Small intestine (tissue), 7 donors: ENCODE measurements around the gene RANBP3L. TPM values are rescaled to one million over a fixed set of nuclear protein-coding genes. Genes with fewer than 3 reads are reported as not detected.

Source experiments
- DNase-seq, 2 donors: peaks; one replicate each; pipeline versions ENCODE4 v3.0.0 to v3.0.0-alpha.2; 2013
- FAIRE-seq: peaks from 2 replicates; lab custom pipeline; 2012; peaks lifted over from hg19 to GRCh38; lab: Jason Lieb, UNC
- H3K27ac ChIP-seq, 3 donors: one replicate each; pipeline ENCODE4 v1.5.1; 2013; ENCODE audit warnings: low read length in 2 of 3, mild to moderate bottlenecking in 2 of 3, control low read depth in 1 of 3, inconsistent platforms in 1 of 3, low read depth in 1 of 3, moderate library complexity in 1 of 3
- H3K27me3 ChIP-seq, 3 donors: one replicate each; pipeline ENCODE4 v1.6.1; 2013; ENCODE audit warnings: low read length in 3 of 3, inconsistent platforms in 1 of 3; ENCODE audit not compliant: control insufficient read depth in 3 of 3, insufficient read depth in 3 of 3
- H3K36me3 ChIP-seq, 3 donors: one replicate each; pipeline ENCODE4 v1.6.1; 2013; ENCODE audit warnings: low read length in 3 of 3, inconsistent platforms in 1 of 3, low read depth in 1 of 3, mild to moderate bottlenecking in 1 of 3, moderate library complexity in 1 of 3; ENCODE audit not compliant: control insufficient read depth in 3 of 3, insufficient read depth in 2 of 3
- H3K4me1 ChIP-seq, 3 donors: one replicate each; pipeline ENCODE4 v1.6.1; 2013; ENCODE audit warnings: low read length in 2 of 3, inconsistent platforms in 1 of 3, low read depth in 1 of 3, mild to moderate bottlenecking in 1 of 3, moderate library complexity in 1 of 3; ENCODE audit not compliant: control insufficient read depth in 3 of 3, insufficient read depth in 2 of 3
- H3K4me3 ChIP-seq, 3 donors: one replicate each; pipeline ENCODE4 v1.5.1; 2013; ENCODE audit warnings: low read length in 3 of 3, control low read depth in 1 of 3, inconsistent platforms in 1 of 3, low read depth in 1 of 3, mild to moderate bottlenecking in 1 of 3, moderate library complexity in 1 of 3
- H3K9me3 ChIP-seq, 2 donors: one replicate each; pipeline ENCODE4 v1.6.1; 2013; ENCODE audit warnings: low read depth in 1 of 2, low read length in 1 of 2; ENCODE audit not compliant: control insufficient read depth in 2 of 2, insufficient read depth in 1 of 2
- WGBS, 3 donors: extraction: QIAGEN DNeasy Blood & Tissue Kit; methylation state at CpG; one replicate each; pipeline ENCODE4 v1.1.7; 2013; 5-methylcytosine and 5-hydroxymethylcytosine counted together
- polyA plus RNA-seq, 4 donors: library from polyadenylated mRNA; stranded (reverse) in 3 of 4; unstranded in 1 of 4; fragments of 200-250 nt in 3 of 4; fragments of 120-200 nt in 1 of 4; gene quantifications; one replicate each; pipeline versions ENCODE4 v1.2.1 to v1.2.3, GENCODE V29; 2013
- donor health status: healthy with polysubstance abuse.
- donor health status: control.
- donor health status: control.
- donor health status: Bipolar disorder and iron deficiency.
- donor health status: healthy.

RANBP3L gene
- polyA plus RNA-seq, 4 donors = 0.25 to 0.31 TPM; not detected in 2

DNA sequence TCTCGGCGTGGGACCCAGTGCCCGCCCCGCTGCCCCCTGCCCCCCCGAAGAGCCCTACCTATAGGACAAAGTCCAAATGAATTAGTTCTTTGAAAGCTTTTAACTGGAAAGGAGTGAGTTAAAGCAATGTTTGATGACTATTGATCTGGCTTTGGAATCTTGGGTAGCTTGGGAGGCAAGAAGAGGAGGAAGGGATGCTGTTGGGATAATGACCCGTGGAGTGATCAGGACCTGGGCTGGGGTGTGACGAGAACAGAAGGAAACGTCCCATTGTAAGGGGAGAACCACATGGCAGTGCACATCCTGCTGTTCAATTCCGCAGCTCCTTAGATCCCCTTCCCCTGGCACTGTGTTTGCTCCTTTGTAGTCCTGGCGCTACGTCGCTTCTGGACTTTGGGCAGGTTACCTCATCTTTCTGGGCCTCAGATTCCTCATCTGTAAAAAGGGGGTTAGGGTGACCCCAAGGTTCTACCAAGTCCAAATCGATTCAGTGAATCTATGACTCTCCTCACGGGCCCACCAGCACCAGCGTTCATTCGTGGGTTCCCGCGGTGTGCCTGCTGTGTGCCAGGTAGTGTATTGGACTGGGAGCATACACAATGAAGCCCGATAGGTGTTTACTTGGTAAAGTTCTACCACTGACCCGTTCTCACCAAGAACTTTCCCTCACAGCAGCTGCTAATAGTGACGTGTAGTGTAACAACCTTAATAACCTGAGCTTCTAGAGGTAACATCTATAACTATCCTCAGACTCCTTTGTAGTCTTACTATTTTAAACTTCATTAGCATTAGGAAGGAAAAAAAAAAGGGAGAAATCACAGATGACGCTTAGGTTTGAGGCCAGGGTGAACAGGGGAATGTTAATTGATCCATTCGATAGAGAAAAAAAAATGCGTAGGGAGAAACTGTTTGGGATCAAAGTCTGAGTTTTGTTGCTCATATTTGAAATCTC is 58.9 kb downstream of the RANBP3L start:
- FAIRE-seq = no peak

GRCh38 chr5:36241631-36242533 is 59.8 kb downstream of the RANBP3L start, which contains the start of gene NADK2:
NADK2 (minus strand) TSS chr5:36241925; CDS start chr5:36241798, 127 bp downstream.
- Histone ChIP-seq H3K27ac (peak within 1 kb of the TSS; percentile 93 to 99 (median 98)), H3K27me3 (no peaks in the 10 kb centered on the region), H3K4me3 (peak within 1 kb of the TSS; percentile 83 to 92 (median 91)), H3K4me1 (peaks cover 4 to 31% (median 6%) of the 10 kb centered on the region in 3 donors), H3K9me3 (no peaks in the 10 kb centered on the region), H3K36me3 (no peaks in the 10 kb centered on the region)
- no peak for FAIRE-seq
- DNase-seq = peak; percentile 98 to 99
- whole genome bisulfite sequencing, 3 donors = 0% methylated on average over 88 to 100 of the region's 100 CpGs

More for the DNA sequence above, 58.9 kb downstream of the RANBP3L start:
- WGBS, 3 donors = 19 to 57% (median 34%) methylated on average over 24 of the region's 24 CpGs
- peaks cover 4 to 27% (median 4%) of the 10 kb centered on the region in 3 donors for H3K4me1 ChIP-seq
- peak overlapping the region; percentile 93 to 99 (median 98) for H3K27ac ChIP-seq
- H3K36me3 ChIP-seq = no peaks in the 10 kb centered on the region
- H3K4me3 ChIP-seq = peak overlapping the region; percentile 83 to 92 (median 91)
- DNase-seq = peak; percentile 60 to 64
- no peaks in the 10 kb centered on the region for H3K27me3 ChIP-seq
- no peaks in the 10 kb centered on the region for H3K9me3 ChIP-seq

- FAIRE-seq (no peak), DNase-seq (peak; percentile 57 to 87)
- WGBS, 3 donors = 1% methylated on average over 59 to 61 of the region's 61 CpGs
- H3K27me3 ChIP-seq = no peaks in the 10 kb centered on the region
- no peaks in the 10 kb centered on the region for H3K9me3 ChIP-seq
- H3K4me3 ChIP-seq = peak overlapping the region; percentile 83 to 92 (median 91)
- H3K4me1 ChIP-seq = peaks cover 4 to 31% (median 6%) of the 10 kb centered on the region in 3 donors
- peak overlapping the region; percentile 93 to 99 (median 98) for H3K27ac ChIP-seq
- H3K36me3 ChIP-seq = no peaks in the 10 kb centered on the region
Measured at GRCh38 chr5:36240779-36241630, 60.7 kb downstream of the RANBP3L start.

- Histone ChIP-seq H3K27me3 (no peaks in the 10 kb centered on the region), H3K36me3 (no peaks in the 10 kb centered on the region), H3K27ac (peak overlapping the region in 2 of 3 donors; percentile 8 to 99), H3K4me3 (peak overlapping the region in 1 of 3 donors; percentile 92), H3K9me3 (no peaks in the 10 kb centered on the region), H3K4me1 (peaks cover 4 to 31% (median 6%) of the 10 kb centered on the region in 3 donors)
- FAIRE-seq = no peak
- DNase-seq = peak; percentile 2 to 28
- WGBS, 3 donors = 26 to 41% (median 29%) methylated on average over 4 of the region's 4 CpGs
Measured at GRCh38 chr5:36239370-36240293, 62.1 kb downstream of the RANBP3L start.

- Histone ChIP-seq H3K9me3 (no peaks in the 10 kb centered on the region), H3K4me3 (no peak overlapping the region), H3K36me3 (no peaks in the 10 kb centered on the region), H3K27ac (no peak overlapping the region), H3K27me3 (no peaks in the 10 kb centered on the region), H3K4me1 (peaks cover 4 to 31% (median 6%) of the 10 kb centered on the region in 3 donors)
- FAIRE-seq (no peak), DNase-seq (no peak)
- 72 to 85% (median 82%) methylated on average over 2 of the region's 2 CpGs for WGBS, 3 donors
Measured at GRCh38 chr5:36238502-36239295, 63.0 kb downstream of the RANBP3L start.

GRCh38 chr5:36237751-36238150 is 64.0 kb downstream of the RANBP3L start:
- Histone ChIP-seq H3K4me1 (peaks cover 4 to 27% (median 6%) of the 10 kb centered on the region in 3 donors), H3K27ac (no peak overlapping the region), H3K9me3 (no peaks in the 10 kb centered on the region), H3K4me3 (no peak overlapping the region), H3K36me3 (no peaks in the 10 kb centered on the region), H3K27me3 (no peaks in the 10 kb centered on the region)
- DNase-seq (peak; percentile 69 to 80), FAIRE-seq (no peak)
- WGBS, 3 donors = 12 to 73% (median 39%) methylated on average over 2 of the region's 2 CpGs
